Neural progenitor cell (in vitro differentiated cells): ENCODE results near the gene ZNF319. TPM values are rescaled to one million over a fixed set of nuclear protein-coding genes. Genes with fewer than 3 reads are reported as not detected.

Experiments
- DNase-seq: peaks from one replicate; pipeline ENCODE4 v3.0.0-alpha.2; 2016; ENCODE audit warnings: low spot score
- H2AFZ ChIP-seq: fragments of 200-600 bp; sonication (generic); replicated peaks from 2 replicates; pipeline ENCODE4 v1.6.1; 2016; ENCODE audit warnings: antibody characterized with exemption
- H3F3A ChIP-seq: fragments of 200-600 bp; sonication (generic); 2 replicates; pipeline ENCODE4 v1.6.1; 2016; ENCODE audit warnings: antibody characterized with exemption, low read depth
- H3K27ac ChIP-seq: fragments of 200-600 bp; sonication (generic); 2 replicates; pipeline ENCODE4 v1.5.1; 2016; ENCODE audit warnings: mild to moderate bottlenecking
- H3K27me3 ChIP-seq: fragments of 200-600 bp; sonication (generic); 2 replicates; pipeline ENCODE4 v1.6.1; 2016; ENCODE audit warnings: mild to moderate bottlenecking, moderate library complexity
- H3K36me3 ChIP-seq: fragments of 200-600 bp; sonication (generic); 2 replicates; pipeline ENCODE4 v1.5.1; 2016
- H3K4me1 ChIP-seq: fragments of 200-600 bp; sonication (generic); 2 replicates; pipeline ENCODE4 v1.6.1; 2016; ENCODE audit warnings: mixed run types
- H3K4me2 ChIP-seq: fragments of 200-600 bp; sonication (generic); 2 replicates; pipeline ENCODE4 v1.6.1; 2016
- H3K4me3 ChIP-seq: fragments of 200-600 bp; sonication (generic); 2 replicates; pipeline ENCODE4 v1.5.1; 2016
- H3K79me2 ChIP-seq: fragments of 200-600 bp; sonication (generic); 2 replicates; pipeline ENCODE4 v1.6.1; 2016; ENCODE audit warnings: low read depth
- H3K9ac ChIP-seq: fragments of 200-600 bp; sonication (generic); 2 replicates; pipeline ENCODE4 v1.6.1; 2016
- H3K9me3 ChIP-seq: fragments of 200-600 bp; sonication (generic); 2 replicates; pipeline ENCODE4 v1.5.1; 2016; ENCODE audit warnings: low read depth
- H4K20me1 ChIP-seq: fragments of 200-600 bp; sonication (generic); 2 replicates; pipeline ENCODE4 v1.6.1; 2016; ENCODE audit warnings: low read depth
- H3K27ac Mint-ChIP-seq: 3 replicates; pipeline ENCODE4 v1.8.0; 2021; ENCODE audit warnings: mixed read lengths
- H3K27me3 Mint-ChIP-seq: 2 replicates; pipeline ENCODE4 v1.8.0; 2022; ENCODE audit warnings: low read depth, mild to moderate bottlenecking, inconsistent platforms, moderate library complexity, mixed read lengths; ENCODE audit not compliant: insufficient read depth
- H3K36me3 Mint-ChIP-seq: 3 replicates; pipeline ENCODE4 v1.8.0; 2021; ENCODE audit warnings: mixed read lengths
- H3K4me1 Mint-ChIP-seq: 3 replicates; pipeline ENCODE4 v1.8.0; 2021; ENCODE audit warnings: mixed read lengths
- H3K4me3 Mint-ChIP-seq: 3 replicates; pipeline ENCODE4 v1.8.0; 2021; ENCODE audit warnings: mild to moderate bottlenecking, moderate library complexity, mixed read lengths
- H3K9me3 Mint-ChIP-seq: 3 replicates; pipeline ENCODE4 v1.8.0; 2020; ENCODE audit warnings: mixed read lengths
- EZH2 ChIP-seq: fragments of 200-600 bp; sonication (generic); IDR thresholded peaks from 2 replicates; pipeline ENCODE4 v1.6.1; 2017; ENCODE audit warnings: antibody characterized with exemption, mild to moderate bottlenecking, moderate library complexity
- EZH2phosphoT487 ChIP-seq: fragments of 200-600 bp; sonication (generic); IDR thresholded peaks from 2 replicates; pipeline ENCODE4 v1.6.1; 2017; ENCODE audit warnings: antibody characterized with exemption
- total RNA-seq: library from RNA; depleted of rRNA; stranded (reverse); fragments of >200 nt; gene quantifications from 2 replicates; pipeline ENCODE4 v1.2.3, GENCODE V29; 2015; ENCODE audit warnings: low replicate concordance
- TF ChIP-seq, protein P1 (sequence below): fragments of 200-600 bp; sonication (generic); IDR thresholded peaks from 2 replicates; pipeline ENCODE4 v1.5.1; 2017; ENCODE audit warnings: antibody characterized with exemption, mild to moderate bottlenecking

Gene ZNF319
- total RNA-seq, 1 donor from 2014 or later: 1.4 TPM

DNA sequence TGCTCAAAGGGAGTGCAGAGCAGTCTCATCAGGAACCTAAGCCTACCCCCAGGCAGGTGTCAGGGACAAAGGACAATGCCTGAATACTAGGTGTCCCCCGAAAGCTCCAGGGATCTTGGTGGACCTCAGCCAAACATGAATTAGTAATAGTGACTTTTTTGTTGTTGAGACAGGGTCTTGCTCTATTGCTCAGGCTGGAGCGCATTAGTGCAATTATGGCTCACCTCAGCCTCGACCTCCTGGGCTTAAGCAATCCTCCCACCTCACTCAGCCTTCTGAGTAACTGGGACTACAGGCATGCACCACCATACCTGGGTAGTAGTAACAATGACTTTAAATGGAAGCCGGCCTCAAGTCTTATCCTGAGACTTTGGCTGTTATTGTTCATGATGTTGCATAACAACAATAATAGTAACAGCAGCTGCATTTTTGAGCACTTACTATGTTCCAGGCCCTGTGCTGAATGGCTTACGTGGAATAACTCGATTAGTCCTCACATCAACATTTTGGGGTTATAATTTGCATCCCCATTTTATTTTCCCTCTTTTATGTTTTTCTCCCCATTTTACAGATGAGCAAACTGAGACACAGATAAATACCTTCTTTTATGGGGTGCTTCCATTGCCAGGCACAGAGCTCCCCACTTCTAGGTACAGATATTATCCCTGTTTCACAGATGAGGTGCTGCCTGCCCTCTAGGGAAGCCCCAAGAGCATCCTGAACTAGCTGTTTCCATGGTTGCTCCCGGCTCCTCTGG lies 49.1 kb downstream of the ZNF319 start:
- Mint-ChIP-seq H3K27me3 (peaks cover 10% of the 10 kb centered on the region), H3K4me1 (peaks cover 2% of the 10 kb centered on the region), H3K27ac (no peak overlapping the region), H3K36me3 (no peaks in the 10 kb centered on the region), H3K9me3 (no peaks in the 10 kb centered on the region), H3K4me3 (no peak overlapping the region)
- Histone ChIP-seq H3F3A (no peaks in the 10 kb centered on the region), H3K4me2 (no peak overlapping the region), H3K27ac (no peak overlapping the region), H3K4me1 (no peaks in the 10 kb centered on the region), H3K27me3 (no peaks in the 10 kb centered on the region), H2AFZ (no peak overlapping the region), H3K9ac (no peak overlapping the region), H3K79me2 (no peaks in the 10 kb centered on the region), H4K20me1 (no peaks in the 10 kb centered on the region), H3K36me3 (no peaks in the 10 kb centered on the region), H3K9me3 (no peaks in the 10 kb centered on the region), H3K4me3 (no peak overlapping the region)
- no peak for DNase-seq
- TF ChIP-seq EZH2phosphoT487: no peak
- no peak for TF ChIP-seq EZH2

DNA sequence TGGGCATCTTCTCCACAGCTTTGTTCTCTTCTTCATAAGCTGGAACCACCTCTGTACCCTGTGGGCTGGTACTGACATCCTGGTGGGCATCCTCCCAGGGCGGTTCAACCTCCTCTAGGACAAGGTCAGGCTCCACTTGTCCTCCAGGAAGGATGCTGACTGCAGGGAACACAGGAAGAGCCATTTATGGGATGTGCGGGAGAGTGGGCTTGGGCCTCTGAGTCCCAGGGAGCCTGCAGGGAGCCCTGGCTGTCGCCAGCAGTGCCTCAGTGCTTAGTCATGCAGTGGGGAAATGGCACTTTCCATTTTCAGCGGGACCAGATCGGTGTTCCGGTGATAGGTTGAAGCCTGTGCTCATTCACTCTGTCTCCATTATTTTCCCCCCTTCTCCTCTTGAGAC lies 50.1 kb downstream of the ZNF319 start:
- TF ChIP-seq EZH2 (no peak), EZH2phosphoT487 (no peak)
- TF ChIP-seq, protein P1, sequence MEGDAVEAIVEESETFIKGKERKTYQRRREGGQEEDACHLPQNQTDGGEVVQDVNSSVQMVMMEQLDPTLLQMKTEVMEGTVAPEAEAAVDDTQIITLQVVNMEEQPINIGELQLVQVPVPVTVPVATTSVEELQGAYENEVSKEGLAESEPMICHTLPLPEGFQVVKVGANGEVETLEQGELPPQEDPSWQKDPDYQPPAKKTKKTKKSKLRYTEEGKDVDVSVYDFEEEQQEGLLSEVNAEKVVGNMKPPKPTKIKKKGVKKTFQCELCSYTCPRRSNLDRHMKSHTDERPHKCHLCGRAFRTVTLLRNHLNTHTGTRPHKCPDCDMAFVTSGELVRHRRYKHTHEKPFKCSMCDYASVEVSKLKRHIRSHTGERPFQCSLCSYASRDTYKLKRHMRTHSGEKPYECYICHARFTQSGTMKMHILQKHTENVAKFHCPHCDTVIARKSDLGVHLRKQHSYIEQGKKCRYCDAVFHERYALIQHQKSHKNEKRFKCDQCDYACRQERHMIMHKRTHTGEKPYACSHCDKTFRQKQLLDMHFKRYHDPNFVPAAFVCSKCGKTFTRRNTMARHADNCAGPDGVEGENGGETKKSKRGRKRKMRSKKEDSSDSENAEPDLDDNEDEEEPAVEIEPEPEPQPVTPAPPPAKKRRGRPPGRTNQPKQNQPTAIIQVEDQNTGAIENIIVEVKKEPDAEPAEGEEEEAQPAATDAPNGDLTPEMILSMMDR: no peak
- Histone ChIP-seq H3K4me3 (no peak overlapping the region), H4K20me1 (no peaks in the 10 kb centered on the region), H3K27me3 (no peaks in the 10 kb centered on the region), H3K4me2 (no peak overlapping the region), H3F3A (no peaks in the 10 kb centered on the region), H3K36me3 (no peaks in the 10 kb centered on the region), H3K9ac (no peak overlapping the region), H2AFZ (no peak overlapping the region), H3K27ac (no peak overlapping the region), H3K4me1 (no peaks in the 10 kb centered on the region), H3K79me2 (no peaks in the 10 kb centered on the region), H3K9me3 (no peaks in the 10 kb centered on the region)
- Mint-ChIP-seq H3K27ac (no peak overlapping the region), H3K27me3 (peaks cover 10% of the 10 kb centered on the region), H3K36me3 (no peaks in the 10 kb centered on the region), H3K4me1 (peaks cover 2% of the 10 kb centered on the region), H3K9me3 (no peaks in the 10 kb centered on the region), H3K4me3 (no peak overlapping the region)
- DNase-seq: no peak

DNA sequence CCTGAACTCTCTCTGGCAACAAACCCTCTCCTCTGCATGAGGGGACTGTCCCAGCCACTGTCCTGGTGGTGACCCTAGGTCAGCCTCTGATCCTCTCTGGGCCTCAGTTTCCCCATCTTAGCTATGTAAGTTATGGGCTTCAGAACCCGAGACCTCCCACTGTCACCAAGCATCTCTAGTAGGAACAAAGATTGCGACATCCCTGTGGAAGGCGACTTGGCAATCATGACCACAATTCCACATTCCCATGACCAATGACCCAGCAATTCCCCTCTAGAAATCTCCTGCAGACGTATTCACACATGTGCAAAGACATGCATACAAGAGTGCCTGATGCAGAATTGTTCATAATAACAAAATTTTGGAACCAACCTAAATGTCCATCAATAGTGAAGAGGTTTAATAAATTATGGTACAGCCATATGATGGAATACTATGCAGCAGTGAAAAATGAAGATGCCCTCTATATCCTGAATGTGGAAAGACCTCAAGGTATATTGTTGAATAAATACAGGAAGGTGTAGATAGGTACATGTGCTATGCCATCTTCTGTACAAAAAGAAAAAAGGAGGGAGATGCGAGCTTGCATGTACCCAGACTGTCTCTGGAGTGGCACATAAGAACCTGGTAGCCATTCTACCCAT lies 50.8 kb downstream of the ZNF319 start:
- H3K36me3 ChIP-seq: no peaks in the 10 kb centered on the region
- no peaks in the 10 kb centered on the region for H3K4me1 ChIP-seq
- no peak overlapping the region for H2AFZ ChIP-seq
- H3F3A ChIP-seq: no peaks in the 10 kb centered on the region
- Mint-ChIP-seq H3K27ac (no peak overlapping the region), H3K36me3 (no peaks in the 10 kb centered on the region), H3K9me3 (no peaks in the 10 kb centered on the region), H3K4me3 (peak overlapping the region; percentile 28), H3K4me1 (peaks cover 2% of the 10 kb centered on the region), H3K27me3 (peaks cover 10% of the 10 kb centered on the region)
- H3K79me2 ChIP-seq: no peaks in the 10 kb centered on the region
- H4K20me1 ChIP-seq: no peaks in the 10 kb centered on the region
- H3K4me3 ChIP-seq: no peak overlapping the region
- H3K4me2 ChIP-seq: no peak overlapping the region
- H3K9ac ChIP-seq: no peak overlapping the region
- no peaks in the 10 kb centered on the region for H3K27me3 ChIP-seq
- no peak overlapping the region for H3K27ac ChIP-seq
- TF ChIP-seq EZH2phosphoT487 (no peak), EZH2 (no peak)
- TF ChIP-seq, protein P1: no peak
- no peaks in the 10 kb centered on the region for H3K9me3 ChIP-seq
- no peak for DNase-seq

DNA sequence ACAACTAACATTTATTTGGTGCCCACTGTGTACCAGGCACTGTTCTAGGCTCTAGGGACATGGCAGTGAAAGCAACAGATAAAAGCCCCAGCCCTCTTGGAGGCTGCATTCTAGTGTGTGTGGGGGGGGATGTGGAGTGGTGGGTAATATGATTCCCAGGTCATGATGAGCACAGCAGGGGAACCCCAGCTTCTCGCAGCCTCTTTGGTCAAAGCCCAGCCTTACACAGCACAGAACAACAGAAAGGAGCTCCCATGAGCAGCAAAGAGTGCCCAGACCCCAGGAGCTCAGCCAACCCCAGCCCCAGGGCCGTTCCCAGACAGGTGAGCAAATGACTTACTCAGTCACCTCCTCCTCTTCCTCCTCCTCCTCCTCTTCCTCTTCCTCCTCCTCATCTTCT lies 51.5 kb downstream of the ZNF319 start:
- peaks cover 2% of the 10 kb centered on the region for H3K4me1 Mint-ChIP-seq
- Histone ChIP-seq H3K27me3 (no peaks in the 10 kb centered on the region), H4K20me1 (no peaks in the 10 kb centered on the region), H3K4me3 (no peak overlapping the region), H3K27ac (no peak overlapping the region), H3K4me1 (no peaks in the 10 kb centered on the region), H3K9me3 (no peaks in the 10 kb centered on the region), H2AFZ (no peak overlapping the region), H3K9ac (no peak overlapping the region), H3K36me3 (no peaks in the 10 kb centered on the region), H3K79me2 (no peaks in the 10 kb centered on the region), H3F3A (no peaks in the 10 kb centered on the region), H3K4me2 (no peak overlapping the region)
- H3K27me3 Mint-ChIP-seq: peaks cover 10% of the 10 kb centered on the region
- H3K9me3 Mint-ChIP-seq: no peaks in the 10 kb centered on the region
- peak; percentile 53 for DNase-seq
- TF ChIP-seq EZH2 (no peak), EZH2phosphoT487 (no peak)
- TF ChIP-seq, protein P1: no peak
- no peaks in the 10 kb centered on the region for H3K36me3 Mint-ChIP-seq
- H3K4me3 Mint-ChIP-seq: no peak overlapping the region
- no peak overlapping the region for H3K27ac Mint-ChIP-seq
